ENCODE results near the gene CCDC77.

CCDC77 gene

DNA sequence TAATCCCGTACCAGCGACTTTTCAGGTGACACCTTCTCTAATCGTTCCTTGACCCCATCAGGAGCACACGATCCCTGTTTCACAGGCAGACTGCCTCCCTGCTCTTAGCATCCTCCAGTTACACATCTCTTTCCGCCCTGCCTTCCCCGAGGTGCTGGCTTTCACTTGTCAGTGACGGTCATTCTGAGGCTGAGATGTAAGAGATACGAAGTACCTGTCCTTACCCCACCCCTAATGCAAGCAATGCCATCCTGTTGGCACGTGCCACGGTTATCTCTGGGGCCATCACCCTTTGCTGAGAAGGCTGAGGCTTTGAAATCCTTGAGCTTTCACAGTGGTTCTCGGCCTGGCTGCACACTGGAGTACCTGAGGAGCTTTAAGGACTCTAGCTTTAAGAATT is 82.7 kb downstream of the CCDC77 start:
- DNase-seq: no peak

DNA sequence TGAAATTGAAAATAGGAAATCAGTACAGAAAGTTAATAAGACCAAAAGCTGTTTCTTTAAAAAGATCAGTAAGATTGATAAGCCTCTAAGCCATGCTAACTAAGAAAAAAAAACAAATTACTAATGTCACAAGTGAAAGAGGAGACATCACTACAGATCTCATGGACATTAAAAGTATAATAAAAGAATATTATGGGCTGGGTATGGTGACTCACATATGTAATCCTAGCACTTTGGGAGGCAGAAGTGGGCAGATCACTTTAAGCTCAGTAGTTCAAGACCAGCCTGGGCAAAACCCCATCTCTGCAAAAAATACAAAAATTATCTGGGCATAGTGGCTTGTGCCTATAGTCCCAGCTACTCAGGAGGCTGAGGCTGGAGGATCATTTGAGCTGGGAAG is 88.8 kb downstream of the CCDC77 start:
- no peak for DNase-seq
